ENCODE data around the gene RSRC1.
A peak's percentile ranks its signal among the peaks of the same experiment; 100 is the strongest.

The RSRC1 gene

GRCh38 chr3:158418035-158418434 lies 308.1 kb downstream of the RSRC1 start:
- no peak for DNase-seq

GRCh38 chr3:158419820-158420653 lies 310.1 kb downstream of the RSRC1 start:
- no peak for DNase-seq

- no peak for DNase-seq
Measured at GRCh38 chr3:158420654-158421396, 310.9 kb downstream of the RSRC1 start.

GRCh38 chr3:158430448-158430847 lies 320.6 kb downstream of the RSRC1 start:
- no peak for DNase-seq

GRCh38 chr3:158430968-158431367 lies 321.1 kb downstream of the RSRC1 start:
- no peak for DNase-seq

GRCh38 chr3:158431829-158432228 lies 321.9 kb downstream of the RSRC1 start:
- no peak for DNase-seq

- peak; percentile 29 for DNase-seq
Measured at GRCh38 chr3:158434412-158435038, 324.6 kb downstream of the RSRC1 start.

- no peak for DNase-seq
Measured at GRCh38 chr3:158443632-158444031, 333.7 kb downstream of the RSRC1 start.

- DNase-seq: no peak
Measured at GRCh38 chr3:158447408-158447807, 337.5 kb downstream of the RSRC1 start.

- DNase-seq: no peak
Measured at GRCh38 chr3:158451405-158452055, 341.6 kb downstream of the RSRC1 start.

- no peak for DNase-seq
Measured at GRCh38 chr3:158452334-158452733, 342.4 kb downstream of the RSRC1 start.

- no peak for DNase-seq
Measured at GRCh38 chr3:158453004-158453403, 343.1 kb downstream of the RSRC1 start.

- DNase-seq: no peak
Measured at GRCh38 chr3:158453865-158454264, 344.0 kb downstream of the RSRC1 start.

GRCh38 chr3:158455406-158455805 lies 345.5 kb downstream of the RSRC1 start:
- no peak for DNase-seq

- DNase-seq: peak; percentile 14
Measured at GRCh38 chr3:158456114-158456513, 346.2 kb downstream of the RSRC1 start.

- DNase-seq: no peak
Measured at GRCh38 chr3:158458464-158458863, 348.6 kb downstream of the RSRC1 start.

GRCh38 chr3:158460926-158461325 lies 351.0 kb downstream of the RSRC1 start:
- no peak for DNase-seq

GRCh38 chr3:158463556-158463955 lies 353.7 kb downstream of the RSRC1 start:
- DNase-seq: peak; percentile 25

- DNase-seq: no peak
Measured at GRCh38 chr3:158465074-158465473, 355.2 kb downstream of the RSRC1 start.

GRCh38 chr3:158470944-158471638 lies 361.2 kb downstream of the RSRC1 start:
- DNase-seq: no peak

GRCh38 chr3:158471639-158472294 lies 361.9 kb downstream of the RSRC1 start:
- no peak for DNase-seq

- no peak for DNase-seq
Measured at GRCh38 chr3:158479051-158479450, 369.2 kb downstream of the RSRC1 start.

All from DMS153 (cell line).